ENCODE results near the gene TANGO2. TPM values are rescaled to one million over a fixed set of nuclear protein-coding genes. Genes with fewer than 3 reads are reported as not detected.

The TANGO2 gene
- total and polyA plus RNA-seq, 10 of the 15 experiments (the other 5 are each of a cell fraction or from before 2014, with no cell fraction given), result 4.0 to 24.8 (median 20.9) TPM

- TF ChIP-seq BHLHE40 (IDR thresholded peaks at IDR 0.05; ENCODE audit: borderline replicate concordance in 1 of 2, low read depth in 2 of 2, low read length in 1 of 2) (peak in 1 of 2 experiments; percentile 59; a peak in 2 of 4 replicates), IRF5 (IDR thresholded peaks at IDR 0.05; ENCODE audit: borderline replicate concordance) (no peak), SMARCA5 (IDR thresholded peaks at IDR 0.05) (0 out of 2 replicates have a peak, but pooled peaks have one; percentile 60), POU2F2 (IDR thresholded peaks at IDR 0.05; ENCODE audit: borderline replicate concordance, low read depth, low read length) (peak; percentile 7; the same call in 1 of the 3 replicates), SUPT20H (IDR thresholded peaks at IDR 0.05; ENCODE audit: borderline replicate concordance, control insufficient read depth, low read depth, low read length) (no peak), POLR2AphosphoS5 (IDR thresholded peaks at IDR 0.05; ENCODE audit: low read length) (peak; percentile 83), NRF1 (conservative IDR thresholded peaks at IDR 0.05; ENCODE audit: low read depth, low read length) (peak; percentile 47), POLR2A (IDR thresholded peaks at IDR 0.05; ENCODE audit: low read depth, low read length) (peak; percentile 90), IKZF1 (conservative IDR thresholded peaks at IDR 0.05) (peak; percentile 87), FOS (IDR thresholded peaks at IDR 0.05; ENCODE audit: borderline replicate concordance, extremely low read depth, insufficient read length) (peak; percentile 68), CHD2 (IDR thresholded peaks at IDR 0.05; ENCODE audit: borderline replicate concordance, low read depth, low read length) (peak; percentile 88), LARP7 (IDR thresholded peaks at IDR 0.05) (0 out of 2 replicates have a peak, but pooled peaks have one; percentile 71), HDAC6 (IDR thresholded peaks at IDR 0.05; ENCODE audit: unreplicated experiment) (peak; percentile 22), YBX1 (IDR thresholded peaks at IDR 0.05) (no peak), RCOR1 (conservative IDR thresholded peaks at IDR 0.05; ENCODE audit: low read depth, low read length) (no peak), HDGF (IDR thresholded peaks at IDR 0.05) (peak; percentile 86; the same call in 1 of the 2 replicates), SIN3A (IDR thresholded peaks at IDR 0.05; ENCODE audit: low read depth, low read length) (peak; percentile 65; the same call in 1 of the 2 replicates), BCL3 (IDR thresholded peaks at IDR 0.05; ENCODE audit: borderline replicate concordance, insufficient read depth, low read depth, low read length, poor library complexity, severe bottlenecking) (no peak), USF2 (IDR thresholded peaks at IDR 0.05; ENCODE audit: borderline replicate concordance, low read depth, low read length) (no peak), E4F1 (IDR thresholded peaks at IDR 0.05; ENCODE audit: borderline replicate concordance, partially characterized antibody) (peak; percentile 69), SMC3 (IDR thresholded peaks at IDR 0.05; ENCODE audit: borderline replicate concordance, low read length) (no peak), CREB1 (IDR thresholded peaks at IDR 0.05; ENCODE audit: low read depth) (no peak; the same call in 1 of the 2 replicates), SIX5 (IDR thresholded peaks at IDR 0.05; ENCODE audit: low read depth, low read length, severe bottlenecking) (no peak), RBBP5 (conservative IDR thresholded peaks at IDR 0.05) (no peak)
Observed at GRCh38 chr22:20020533-20021195, at the start of gene TANGO2 (continued).
